GM21576 (cell line): ENCODE measurements around the gene SMG9.

Experiments
- ATAC-seq: cut with Tn5 transposase; IDR thresholded peaks from one replicate; pipeline ENCODE4 v1.9.1; 2021; ENCODE audit warnings: mild to moderate bottlenecking, moderate library complexity; ENCODE audit not compliant: unreplicated experiment

Gene SMG9, protein sequence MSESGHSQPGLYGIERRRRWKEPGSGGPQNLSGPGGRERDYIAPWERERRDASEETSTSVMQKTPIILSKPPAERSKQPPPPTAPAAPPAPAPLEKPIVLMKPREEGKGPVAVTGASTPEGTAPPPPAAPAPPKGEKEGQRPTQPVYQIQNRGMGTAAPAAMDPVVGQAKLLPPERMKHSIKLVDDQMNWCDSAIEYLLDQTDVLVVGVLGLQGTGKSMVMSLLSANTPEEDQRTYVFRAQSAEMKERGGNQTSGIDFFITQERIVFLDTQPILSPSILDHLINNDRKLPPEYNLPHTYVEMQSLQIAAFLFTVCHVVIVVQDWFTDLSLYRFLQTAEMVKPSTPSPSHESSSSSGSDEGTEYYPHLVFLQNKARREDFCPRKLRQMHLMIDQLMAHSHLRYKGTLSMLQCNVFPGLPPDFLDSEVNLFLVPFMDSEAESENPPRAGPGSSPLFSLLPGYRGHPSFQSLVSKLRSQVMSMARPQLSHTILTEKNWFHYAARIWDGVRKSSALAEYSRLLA

DNA sequence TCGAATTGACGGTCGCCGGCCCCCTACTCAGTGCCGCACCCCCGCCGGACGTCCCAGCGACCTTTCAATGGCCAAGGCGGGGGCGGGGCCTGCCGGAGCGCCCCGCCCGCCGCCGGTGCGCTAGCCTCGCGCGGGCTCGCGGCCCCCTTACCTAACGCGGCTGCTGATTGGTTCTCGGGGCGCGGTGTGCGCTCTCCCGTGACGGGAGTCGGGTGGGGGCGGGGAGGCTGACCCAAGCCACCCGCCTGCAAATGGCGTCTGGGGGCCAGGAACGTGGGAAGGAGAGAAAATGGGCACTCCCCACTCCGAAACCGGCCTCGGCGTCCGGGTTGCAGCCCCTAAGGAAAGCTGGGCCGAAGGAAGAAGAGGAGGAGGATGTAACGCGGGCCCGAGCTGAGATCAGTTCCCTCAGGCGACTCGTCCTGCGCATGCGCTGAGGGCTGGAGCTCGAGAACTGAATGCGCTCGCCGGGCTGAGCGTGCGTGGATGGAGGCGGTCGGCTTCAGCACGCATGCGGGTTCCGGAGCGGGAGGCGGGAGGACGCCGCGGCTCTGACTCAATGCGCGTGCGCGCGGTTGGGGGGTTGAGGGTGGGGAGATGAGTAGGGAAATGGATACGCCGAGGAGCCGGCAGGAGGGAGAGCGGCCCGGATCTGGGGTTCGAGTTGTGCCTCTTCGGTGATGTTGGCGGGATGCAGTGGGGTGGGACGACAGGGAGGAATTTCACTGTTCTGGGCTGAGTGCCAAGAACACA lies at the start of gene SMG9:
Gene SMG9, minus strand, starts transcription at position 460 of the 753 bp plus-strand sequence. CDS start 4,221 bp downstream, outside the sequence.
- peak; percentile 43 for ATAC-seq

DNA sequence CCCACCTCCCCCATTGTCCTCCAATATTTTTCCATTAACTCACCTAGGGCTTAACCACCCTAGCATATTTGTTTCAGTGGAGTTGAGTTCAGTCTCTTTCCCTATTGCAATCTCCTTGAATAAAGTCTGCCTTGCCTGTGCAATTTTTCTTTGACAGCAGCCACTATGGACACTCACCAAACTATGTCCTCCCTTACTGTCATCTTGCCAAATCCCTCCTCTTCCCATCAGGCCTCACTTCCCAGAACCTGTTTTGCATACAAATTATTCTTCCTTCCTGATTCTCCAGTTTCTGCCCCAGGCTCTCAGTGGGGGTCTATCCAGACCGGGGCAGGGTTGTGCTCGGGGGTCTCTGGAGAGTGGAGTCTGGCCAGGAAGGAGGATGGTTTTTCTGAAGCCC lies 49.7 kb upstream of the SMG9 start:
- ATAC-seq, result no peak

DNA sequence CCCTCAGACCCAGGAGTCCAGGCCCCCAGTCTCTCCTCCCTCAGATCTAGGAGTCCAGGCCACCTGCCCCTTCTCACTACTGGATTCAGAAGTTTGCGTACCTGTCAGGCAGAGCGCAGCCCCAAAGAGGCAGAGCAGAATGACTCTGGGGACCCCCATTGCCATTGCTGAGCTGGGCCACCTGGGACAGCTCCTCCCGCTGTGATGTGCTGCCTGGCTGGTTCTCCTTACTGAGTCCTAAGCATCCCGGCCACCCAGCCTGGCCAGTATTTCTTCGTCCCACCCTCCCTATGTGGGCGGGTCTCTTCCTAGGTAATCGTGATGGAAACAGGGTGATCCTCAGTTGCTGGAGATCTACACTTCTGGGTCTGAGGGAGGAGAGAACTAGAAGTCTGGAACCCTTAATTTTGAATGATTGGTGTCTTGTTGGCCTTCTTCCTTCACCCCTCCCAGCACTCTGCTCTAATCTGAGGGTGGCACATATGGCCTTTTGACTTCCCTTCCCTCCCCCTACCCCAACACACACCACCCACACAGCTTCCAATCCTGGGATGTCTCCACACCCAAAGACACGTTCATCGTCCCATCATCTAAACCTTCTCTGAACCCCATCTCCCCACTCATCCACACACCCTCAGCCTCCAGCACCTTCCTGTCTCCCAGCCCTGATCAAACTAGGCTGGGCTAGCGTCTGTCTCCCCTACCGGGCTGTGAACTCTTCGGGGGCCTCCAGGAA lies 47.6 kb upstream of the SMG9 start, which contains the start of gene LYPD5:
Gene LYPD5, minus strand, starts transcription at position 232 of the 736 bp plus-strand sequence. Its CDS starts 67 bp downstream, at position 165.
- no peak for ATAC-seq

DNA sequence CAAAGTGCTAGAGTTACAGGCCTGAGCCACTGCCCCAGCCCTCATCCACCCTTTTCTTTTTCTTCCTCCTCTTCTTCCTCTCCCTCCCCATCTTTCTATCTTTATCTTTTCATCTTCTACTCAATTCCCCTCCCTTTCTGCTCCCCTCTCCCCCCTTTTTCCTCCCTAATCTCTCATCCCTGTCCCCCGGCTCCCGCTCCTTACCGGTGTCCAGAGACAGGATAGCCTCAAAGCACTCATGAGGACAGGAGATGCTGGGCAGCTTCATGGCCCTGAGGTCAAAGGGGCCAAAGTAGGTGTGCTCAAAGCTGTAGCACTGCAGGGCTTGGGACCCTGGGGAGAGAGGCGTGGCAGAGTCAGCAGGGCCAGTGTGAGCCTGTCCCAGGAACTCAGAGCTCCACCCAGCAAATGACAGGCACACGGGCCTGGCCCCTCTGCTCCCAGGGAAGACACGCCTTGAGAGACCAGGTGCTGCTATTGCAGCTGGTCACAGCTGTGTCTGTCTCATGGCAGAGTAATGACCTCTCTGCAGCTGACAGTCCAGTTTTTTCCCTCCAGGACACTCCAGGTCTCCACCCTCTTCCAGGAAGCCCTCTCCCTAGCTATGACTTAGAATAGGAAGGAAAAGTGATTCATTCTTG lies 44.9 kb upstream of the SMG9 start:
- no peak for ATAC-seq

DNA sequence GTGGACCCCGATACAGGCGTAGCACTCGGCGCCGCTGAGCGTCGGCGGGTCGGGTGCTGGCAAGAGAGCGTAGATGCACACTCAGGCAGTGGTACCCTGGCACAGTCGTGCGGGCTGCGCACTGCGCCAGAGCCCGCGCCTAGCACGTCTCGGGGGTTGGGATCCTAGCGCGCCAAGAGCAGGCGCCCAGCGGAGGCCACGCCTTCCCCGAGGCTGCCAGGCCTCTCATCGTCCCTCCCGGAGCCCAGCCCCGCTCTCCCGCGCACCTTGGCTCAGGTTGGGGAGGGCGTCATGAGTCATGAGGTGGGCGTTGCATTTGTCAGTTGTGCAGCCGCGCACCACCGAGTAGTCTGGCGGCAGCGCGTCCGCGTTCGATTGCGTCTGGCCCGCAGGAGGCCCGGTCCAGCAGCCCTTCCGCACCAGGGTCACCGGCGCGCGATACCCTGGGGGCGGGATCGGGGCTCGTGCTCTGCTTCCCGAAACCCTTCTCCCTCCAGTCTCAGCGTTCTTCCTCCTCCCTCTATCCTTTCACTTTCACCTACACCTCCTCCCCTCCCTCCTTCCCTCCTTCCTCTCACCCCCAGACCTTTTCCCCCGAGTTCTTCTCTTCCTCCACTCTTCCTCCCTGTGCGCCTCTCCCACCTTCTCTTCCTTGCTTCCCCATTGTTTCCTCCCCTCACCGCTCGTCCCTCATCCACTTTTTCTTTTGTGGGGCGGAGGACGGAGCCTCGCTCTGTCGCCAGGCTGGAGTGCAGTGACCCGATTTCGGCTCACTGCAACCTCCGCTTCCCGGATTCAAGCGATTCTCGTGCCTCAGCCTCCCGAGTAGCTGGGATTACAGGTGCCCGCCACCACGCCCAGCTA lies 44.0 kb upstream of the SMG9 start:
- ATAC-seq, result no peak

DNA sequence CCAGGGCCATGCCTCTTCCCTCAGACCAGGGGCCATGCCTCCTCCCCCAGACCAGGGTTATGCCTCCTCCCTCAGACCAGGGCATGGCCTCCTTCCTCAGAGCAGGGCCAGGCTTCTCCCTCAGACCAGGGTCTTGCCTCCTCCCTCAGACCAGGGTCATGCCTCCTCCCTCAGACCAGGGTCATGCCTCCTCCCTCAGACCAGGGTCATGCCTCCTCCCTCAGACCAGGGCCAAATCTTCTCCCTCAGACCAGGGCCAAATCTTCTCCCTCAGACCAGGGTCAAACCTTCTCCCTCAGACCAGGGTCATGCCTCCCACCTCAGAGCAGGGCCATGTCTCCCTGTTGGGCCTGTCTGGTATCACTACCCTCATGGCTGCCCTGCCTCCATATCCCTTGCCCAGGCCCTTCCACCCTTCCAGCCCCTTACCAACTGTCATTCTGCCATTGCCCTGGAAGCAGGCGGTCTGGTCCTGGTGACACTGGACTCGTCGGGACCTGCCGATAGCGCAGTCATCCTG lies 43.3 kb upstream of the SMG9 start:
- no peak for ATAC-seq

DNA sequence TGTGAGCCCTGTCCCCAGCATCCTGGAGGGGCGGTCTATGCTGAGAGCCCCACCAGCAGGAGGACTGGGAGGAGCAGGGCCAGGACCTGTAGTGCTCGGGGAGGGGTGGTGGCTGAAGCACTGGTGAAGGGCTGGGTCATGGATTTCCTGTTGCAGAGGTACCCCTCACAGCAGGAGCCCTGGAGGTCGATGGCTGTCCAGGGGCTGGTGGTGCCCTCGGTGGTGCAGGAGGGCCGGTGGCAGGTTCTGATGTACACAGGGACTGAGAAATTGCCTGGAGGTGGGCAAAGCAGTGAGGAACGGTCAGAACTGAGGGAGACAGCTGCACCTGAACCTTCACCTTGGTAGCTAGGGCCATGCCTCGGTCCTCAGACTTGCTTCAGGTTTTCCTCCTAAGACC lies 42.8 kb upstream of the SMG9 start:
- ATAC-seq, result no peak

DNA sequence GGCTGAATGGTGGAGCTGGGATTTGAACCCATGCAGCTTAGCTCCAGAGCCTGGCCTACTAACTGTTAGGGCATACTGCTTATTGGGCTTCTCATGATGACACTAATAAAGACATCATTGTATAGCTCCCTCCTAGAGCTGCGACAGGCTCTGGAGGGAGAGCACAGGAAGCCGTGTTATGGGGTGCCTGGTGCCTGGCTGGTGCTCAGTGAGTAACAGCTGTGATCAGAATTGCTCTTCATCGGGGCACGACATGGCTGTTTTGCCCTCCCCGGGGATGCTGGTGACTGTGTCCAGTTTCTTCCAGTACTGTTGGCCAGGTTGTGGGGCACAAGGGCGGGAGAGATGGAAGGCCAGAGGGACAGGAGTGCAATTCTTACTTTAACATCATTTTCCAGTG lies 42.4 kb upstream of the SMG9 start:
- no peak for ATAC-seq

DNA sequence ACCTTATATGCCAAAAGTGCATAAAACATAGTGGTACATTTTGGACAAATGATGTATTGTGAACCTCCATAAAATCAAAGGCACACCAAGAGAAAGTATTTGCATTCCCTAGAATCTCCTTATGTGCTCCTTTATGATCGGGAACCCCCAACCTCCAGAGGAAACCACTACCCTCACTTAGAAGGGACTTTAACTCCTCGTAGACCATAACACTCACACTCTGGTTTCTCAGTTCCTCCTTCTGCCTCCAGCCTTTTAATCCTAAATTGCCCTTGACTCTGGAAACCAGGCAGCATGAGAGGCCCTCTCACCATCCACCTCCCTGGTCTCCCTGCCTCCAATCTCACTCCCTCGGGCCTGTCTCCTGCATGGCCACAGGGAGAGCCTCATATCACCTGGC lies 35.8 kb upstream of the SMG9 start:
- ATAC-seq, result no peak

DNA sequence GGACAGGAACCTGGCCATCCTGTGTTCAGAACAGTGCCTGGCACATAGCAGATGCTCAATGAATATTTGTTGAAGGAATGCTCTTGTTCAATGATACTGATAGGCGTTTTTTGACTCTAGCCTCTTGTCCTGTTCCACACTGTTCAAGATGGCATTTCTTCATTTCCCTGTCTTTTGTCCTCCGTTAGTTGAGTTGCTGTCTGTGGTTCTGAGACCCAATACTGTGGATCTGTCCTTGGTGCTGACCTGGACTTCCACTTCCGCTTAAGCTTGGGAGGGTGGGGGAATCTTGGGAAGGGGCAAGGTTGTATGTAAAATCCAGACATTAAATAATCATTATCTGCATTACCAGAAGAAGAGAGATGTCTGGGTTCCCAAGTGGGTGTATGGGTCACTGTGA lies 34.3 kb upstream of the SMG9 start:
- ATAC-seq, result no peak

DNA sequence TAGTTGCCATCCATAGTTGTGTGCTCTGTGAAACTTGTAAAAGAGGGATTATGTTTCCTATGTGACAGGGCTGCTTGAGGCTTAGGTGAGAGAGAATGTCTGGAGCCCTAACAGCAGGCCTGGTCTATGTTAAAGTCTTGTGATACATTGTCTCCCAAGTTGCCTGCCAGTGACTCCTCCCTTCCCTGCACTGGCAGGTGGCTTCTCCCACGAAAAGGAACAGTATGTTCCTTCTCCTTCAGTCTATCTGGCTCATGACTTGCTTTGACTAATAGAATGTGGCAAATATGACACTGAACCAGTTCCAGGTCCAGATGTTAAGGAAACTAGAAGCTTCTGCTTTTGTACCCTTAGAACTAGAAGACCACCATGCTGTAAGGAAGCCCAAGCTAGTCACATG lies 31.9 kb upstream of the SMG9 start:
- no peak for ATAC-seq

DNA sequence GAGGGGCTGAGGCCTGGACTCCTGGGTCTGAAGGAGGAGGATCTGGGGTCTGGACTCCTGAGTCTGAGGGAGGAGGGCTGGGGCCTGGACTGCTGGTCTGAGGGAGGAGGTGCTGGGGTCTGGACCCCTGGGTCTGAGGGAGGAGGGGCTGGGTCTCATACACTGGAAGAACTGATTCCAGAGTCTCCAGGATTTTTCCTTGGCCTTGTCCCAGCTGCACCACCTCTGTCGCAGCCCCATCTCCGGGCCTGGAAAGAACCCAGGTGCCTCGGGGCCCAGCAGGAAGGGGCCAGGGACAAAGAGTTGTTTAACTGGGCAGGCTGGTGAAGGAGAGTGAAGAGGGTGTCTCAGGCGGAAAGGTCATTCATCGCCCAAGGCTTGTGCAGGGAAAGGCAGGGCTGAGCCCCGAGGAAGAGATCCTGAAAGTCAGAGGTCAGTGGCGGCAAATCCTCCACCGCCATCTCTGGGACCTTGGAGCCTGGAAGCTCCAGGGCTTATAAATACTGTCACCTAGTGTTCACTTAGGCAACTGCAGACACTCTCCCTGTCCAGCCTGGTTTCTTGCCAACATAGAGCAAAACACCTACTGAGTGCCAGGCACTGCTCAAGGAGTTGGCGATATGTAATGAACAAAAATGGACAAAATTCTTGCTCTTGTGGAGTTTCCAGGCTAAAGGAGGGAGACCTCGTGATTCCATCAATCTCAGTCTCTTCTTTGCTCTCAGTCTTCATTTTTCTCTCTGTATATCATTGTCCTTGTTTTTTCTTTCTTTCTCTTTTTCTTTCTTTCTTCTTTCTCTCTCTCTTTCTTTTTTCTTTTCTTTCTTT lies 30.4 kb upstream of the SMG9 start:
- ATAC-seq, result peak; percentile 37

DNA sequence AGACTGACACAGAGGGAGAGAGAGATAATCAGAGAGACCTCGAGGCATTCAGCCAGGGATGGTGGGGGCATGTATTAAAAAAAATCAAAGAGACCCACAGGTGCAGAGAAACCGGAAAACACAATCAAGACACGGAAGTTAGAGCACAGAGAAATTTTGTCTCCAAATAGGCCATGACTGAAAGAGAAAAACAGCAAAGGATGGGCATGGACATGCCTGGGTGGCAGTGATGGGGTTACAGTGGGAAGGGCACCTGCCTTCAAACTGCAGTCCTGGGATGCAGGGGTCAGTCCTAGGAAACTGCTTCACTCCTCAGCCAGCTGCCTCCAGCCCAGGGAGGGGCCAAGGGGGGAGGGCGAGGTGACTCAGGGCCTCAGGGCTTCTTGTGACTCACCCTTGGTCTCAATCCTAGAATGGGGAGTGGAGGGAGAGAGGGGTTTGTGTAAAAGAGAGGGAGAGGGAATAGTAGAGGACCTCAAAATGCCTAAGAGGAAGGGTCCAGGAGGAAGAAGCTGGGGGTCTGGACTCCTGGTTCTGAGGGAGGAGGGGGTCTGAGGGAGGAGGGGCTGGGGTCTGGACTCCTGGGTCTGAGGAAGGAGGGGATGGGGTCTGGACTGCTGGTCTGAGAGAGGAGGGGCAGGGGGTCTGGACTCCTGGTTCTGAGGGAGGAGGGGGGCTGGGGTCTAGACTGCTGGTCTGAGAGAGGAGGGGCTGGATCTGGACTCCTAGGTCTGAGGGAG lies 29.6 kb upstream of the SMG9 start:
- no peak for ATAC-seq

DNA sequence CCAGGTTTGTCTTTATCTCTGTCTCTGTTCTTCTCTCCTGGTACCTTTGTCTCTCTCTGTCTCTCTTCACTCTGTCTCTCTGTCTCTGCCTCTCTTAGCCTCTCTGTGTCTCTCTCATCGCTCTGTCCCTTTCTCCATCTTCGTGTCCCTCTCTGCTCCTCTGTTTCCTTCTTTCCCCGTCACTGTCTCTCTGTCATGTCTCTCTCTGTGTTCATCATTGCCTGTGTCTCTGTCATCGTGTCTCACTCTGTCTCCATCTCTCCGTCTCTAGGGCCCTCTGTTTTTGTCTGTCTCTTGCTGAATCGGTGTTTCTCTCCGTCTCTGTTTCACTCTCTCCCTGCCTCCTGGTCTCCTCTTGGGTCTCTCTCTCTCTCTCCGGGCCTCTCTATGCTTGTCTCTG lies 28.9 kb upstream of the SMG9 start:
- no peak for ATAC-seq

DNA sequence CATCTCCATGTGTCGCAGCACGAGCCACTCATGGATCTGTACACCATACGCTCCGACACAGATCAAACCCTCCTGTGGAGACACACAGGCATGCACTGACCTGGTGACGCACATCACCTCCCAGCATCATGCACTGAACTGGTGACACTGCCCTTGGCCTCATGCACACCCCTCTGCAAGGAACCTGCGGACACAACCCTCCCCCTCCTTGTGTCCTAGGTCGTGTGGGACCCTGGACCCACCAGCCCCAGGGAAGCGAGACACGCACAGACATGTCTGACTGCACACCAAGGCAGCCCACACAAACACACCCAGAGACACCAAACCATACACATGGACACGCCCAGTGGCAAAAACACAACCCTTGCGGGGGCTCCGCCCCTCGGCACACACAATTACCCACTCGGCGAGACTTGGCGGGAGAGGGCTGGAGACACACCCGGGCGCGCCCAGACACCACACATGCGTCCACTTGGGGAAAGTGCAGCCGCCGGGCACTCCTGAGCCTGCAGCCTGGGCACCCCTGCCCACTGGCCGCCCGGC lies 28.0 kb upstream of the SMG9 start:
- no peak for ATAC-seq

DNA sequence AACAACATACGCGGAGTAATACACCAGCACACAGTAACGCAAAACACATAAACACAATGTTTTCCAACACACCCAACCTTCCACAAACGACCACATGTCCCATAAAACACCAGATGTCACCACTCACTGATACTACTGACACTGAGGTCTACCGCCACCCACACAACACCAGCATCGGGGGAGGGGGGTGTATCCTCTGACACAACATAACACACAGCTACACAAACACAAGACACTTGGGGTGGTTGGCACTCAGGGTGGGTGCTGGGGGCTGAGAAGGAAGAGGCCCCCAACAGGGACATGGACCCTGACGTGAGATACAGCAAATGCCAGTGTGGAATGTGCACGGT lies 27.5 kb upstream of the SMG9 start:
- no peak for ATAC-seq

DNA sequence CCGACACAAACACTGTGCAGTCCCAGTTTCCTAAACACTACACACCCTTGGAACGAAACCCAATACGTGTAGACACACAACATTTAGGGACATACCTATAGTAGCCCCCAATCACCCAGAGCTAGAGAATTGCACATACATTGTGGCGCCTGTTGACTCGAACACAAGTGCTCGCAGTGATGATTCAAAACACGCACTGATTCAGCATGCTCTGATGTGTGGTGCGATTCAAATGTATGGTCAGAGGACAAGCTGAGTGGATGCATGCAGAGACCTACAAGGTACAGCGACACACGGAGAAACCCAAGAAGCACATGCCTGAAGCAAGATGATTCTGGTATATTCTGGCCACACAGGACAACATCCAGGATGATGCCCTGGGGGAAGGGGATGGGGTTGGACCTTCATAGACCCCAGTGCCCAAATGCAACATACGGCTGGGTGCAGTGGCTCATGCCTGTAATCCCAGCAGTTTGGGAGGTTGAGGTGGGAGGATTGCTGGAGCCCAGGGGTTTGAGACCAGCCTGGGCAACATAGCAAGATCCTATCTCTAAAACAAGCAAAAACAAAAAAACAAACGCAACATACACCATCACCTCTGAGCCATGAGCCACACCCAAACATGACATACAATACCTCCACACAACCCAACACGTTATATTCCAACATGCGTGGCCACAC lies 27.0 kb upstream of the SMG9 start:
- ATAC-seq, result no peak
